Ascending aorta (tissue), 2 donors: Measurements from ENCODE around the gene DNAH1. TPM values are rescaled to one million over a fixed set of nuclear protein-coding genes. Genes with fewer than 3 reads are reported as not detected.

Experiments used
- DNase-seq, 2 donors: peaks; one replicate each; pipeline ENCODE4 v3.0.0-alpha.2; 2019; ENCODE audit warnings: low spot score in 2 of 2
- H3K27ac ChIP-seq, 2 donors: fragments of 200-600 bp; sonication (generic); one replicate each; pipeline ENCODE4 v1.5.1; 2016 to 2017; ENCODE audit warnings: mild to moderate bottlenecking in 1 of 2
- H3K27me3 ChIP-seq: fragments of 200-600 bp; sonication (generic); one replicate; pipeline ENCODE4 v1.5.1; 2017
- H3K36me3 ChIP-seq, 2 donors: fragments of 200-600 bp; sonication (generic); one replicate each; pipeline ENCODE4 v1.5.1; 2016
- H3K4me1 ChIP-seq, 2 donors: fragments of 200-600 bp; sonication (generic); one replicate each; pipeline ENCODE4 v1.5.1; 2016 to 2017; ENCODE audit warnings: mild to moderate bottlenecking in 1 of 2
- H3K4me3 ChIP-seq, 2 donors: fragments of 200-600 bp; sonication (generic); one replicate each; pipeline ENCODE4 v1.5.1; 2016 to 2017; ENCODE audit warnings: mild to moderate bottlenecking in 1 of 2
- H3K9me3 ChIP-seq, 2 donors: fragments of 200-600 bp; sonication (generic); one replicate each; pipeline ENCODE4 v1.5.1; 2016
- CTCF ChIP-seq, 3 experiments: fragments of 200-600 bp in 2 of 3; fragments of 450-650 bp in 1 of 3; sonication (generic) in 2 of 3; IDR thresholded peaks; one replicate each; pipeline ENCODE4 v1.5.1; 2016 to 2019; ENCODE audit warnings: antibody characterized with exemption in 3 of 3, mild to moderate bottlenecking in 1 of 3, moderate library complexity in 1 of 3
- intact Hi-C: fragments of 100-400 bp; cut with DNase I; formaldehyde crosslinking; loops from one replicate; pipeline ENCODE4 v1.15.1; 2023
- total RNA-seq: library from RNA; depleted of rRNA; stranded (reverse); fragments of >200 nt; gene quantifications from one replicate; pipeline ENCODE4 v1.1.0, GENCODE V29; 2016

The DNAH1 gene
- total RNA-seq, 1 donor from 2014 or later: 7.6 TPM

DNA sequence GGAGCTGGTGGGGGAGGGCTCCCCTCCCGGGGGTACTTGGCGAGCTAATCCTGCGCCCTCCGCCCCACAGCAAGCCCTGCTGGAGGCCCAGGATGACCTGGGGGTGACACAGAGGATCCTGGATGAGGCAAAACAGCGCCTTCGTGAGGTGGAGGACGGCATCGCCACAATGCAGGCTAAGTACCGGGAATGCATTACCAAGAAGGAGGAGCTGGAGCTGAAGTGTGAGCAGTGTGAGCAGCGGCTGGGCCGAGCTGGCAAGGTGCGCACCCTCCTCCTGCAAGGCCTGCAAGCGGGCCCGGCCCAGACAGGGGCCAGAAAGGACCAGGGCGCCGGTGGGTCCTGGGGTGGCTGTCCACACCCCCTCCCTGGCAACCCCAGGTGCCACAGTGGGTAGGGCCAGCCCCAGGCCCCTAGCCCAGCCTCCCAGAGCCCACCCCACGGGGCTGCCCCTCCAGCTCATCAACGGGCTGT, 72.3 kb downstream of the DNAH1 start:
- DNase-seq: no peak
- H3K36me3 ChIP-seq: peaks cover 13 to 34% of the 10 kb centered on the region in 2 donors

GRCh38 chr3:52388933-52389332, 72.8 kb downstream of the DNAH1 start:
- no peak for DNase-seq
- no peaks in the 10 kb centered on the region for H3K9me3 ChIP-seq
- no peaks in the 10 kb centered on the region for H3K4me1 ChIP-seq
- no peak overlapping the region for H3K27ac ChIP-seq
- no peaks in the 10 kb centered on the region for H3K27me3 ChIP-seq
- intact Hi-C loops: no loop called here
- H3K36me3 ChIP-seq: peaks cover 13 to 35% of the 10 kb centered on the region in 2 donors
- no peak for TF ChIP-seq CTCF (IDR thresholded peaks at IDR 0.05)
- no peak overlapping the region for H3K4me3 ChIP-seq

More for the DNA sequence above, 72.3 kb downstream of the DNAH1 start:
- H3K4me1 ChIP-seq: no peaks in the 10 kb centered on the region
- no peaks in the 10 kb centered on the region for H3K27me3 ChIP-seq
- TF ChIP-seq CTCF (IDR thresholded peaks at IDR 0.05): no peak
- H3K4me3 ChIP-seq: no peak overlapping the region
- H3K9me3 ChIP-seq: no peaks in the 10 kb centered on the region
- no peak overlapping the region for H3K27ac ChIP-seq
- intact Hi-C loops: no loop called here

GRCh38 chr3:52391096-52391495, 75.0 kb downstream of the DNAH1 start:
- Histone ChIP-seq H3K9me3 (no peaks in the 10 kb centered on the region), H3K27ac (no peak overlapping the region), H3K4me1 (no peaks in the 10 kb centered on the region), H3K36me3 (peaks cover 13 to 40% of the 10 kb centered on the region in 2 donors), H3K27me3 (no peaks in the 10 kb centered on the region), H3K4me3 (no peak overlapping the region)
- no peak for DNase-seq
- intact Hi-C loops: no loop called here
- TF ChIP-seq CTCF (IDR thresholded peaks at IDR 0.05): no peak

- H3K36me3 ChIP-seq: peaks cover 9 to 36% of the 10 kb centered on the region in 2 donors
- TF ChIP-seq CTCF (IDR thresholded peaks at IDR 0.05): no peak
- DNase-seq: no peak
- H3K27me3 ChIP-seq: no peaks in the 10 kb centered on the region
- no peaks in the 10 kb centered on the region for H3K4me1 ChIP-seq
- intact Hi-C loops: no loop called here
- H3K27ac ChIP-seq: no peak overlapping the region
- H3K9me3 ChIP-seq: no peaks in the 10 kb centered on the region
- no peak overlapping the region for H3K4me3 ChIP-seq
Measured at GRCh38 chr3:52392216-52392930, 76.3 kb downstream of the DNAH1 start.

DNA sequence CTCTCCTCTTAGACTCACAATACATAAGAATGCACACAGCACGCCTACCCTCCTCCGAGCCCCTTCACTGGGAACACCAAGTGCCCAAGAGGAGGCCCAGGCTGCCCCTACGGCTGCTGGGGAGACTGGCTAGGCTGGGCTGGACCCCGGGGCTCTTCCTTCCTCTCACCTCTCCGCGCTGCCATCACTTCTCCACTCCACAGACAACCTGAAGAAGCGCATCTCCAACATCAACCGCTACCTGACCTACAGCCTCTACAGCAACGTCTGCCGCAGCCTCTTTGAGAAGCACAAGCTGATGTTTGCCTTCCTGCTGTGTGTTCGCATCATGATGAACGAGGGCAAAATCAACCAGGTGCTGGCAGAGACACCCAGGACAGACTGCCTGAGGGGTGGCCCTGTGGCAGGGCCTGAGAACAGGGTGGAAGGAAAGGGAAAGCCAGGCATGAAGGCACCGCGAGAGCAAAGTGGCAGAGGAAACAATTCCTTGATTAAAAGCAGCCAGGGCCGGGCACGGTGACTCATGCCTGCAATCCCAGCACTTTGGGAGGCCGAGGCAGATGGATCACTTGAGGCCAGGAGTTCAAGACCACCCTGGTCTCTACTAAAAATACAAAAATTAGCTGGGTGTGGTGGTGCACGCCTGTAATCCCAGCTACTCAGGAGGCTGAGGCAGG, 77.2 kb downstream of the DNAH1 start:
- TF ChIP-seq CTCF (IDR thresholded peaks at IDR 0.05): no peak
- H3K9me3 ChIP-seq: no peaks in the 10 kb centered on the region
- no peaks in the 10 kb centered on the region for H3K27me3 ChIP-seq
- H3K36me3 ChIP-seq: peaks cover 6 to 36% of the 10 kb centered on the region in 2 donors
- H3K27ac ChIP-seq: no peak overlapping the region
- no peak overlapping the region for H3K4me3 ChIP-seq
- no peak for DNase-seq
- intact Hi-C loops: no loop called here
- no peaks in the 10 kb centered on the region for H3K4me1 ChIP-seq
